GM10248 (cell line): ENCODE results near the gene SUPT20HL2.
"Not testable (repeated sequence)": the region's sequence is repeated elsewhere in the genome, so short reads cannot be mapped to it uniquely, and the experiment has no call there.

Experiments used
- CTCF ChIA-PET: fragments of 300-600 bp; sonication (Branson Sonifier 250); formaldehyde crosslinking; extraction: SDS; loops from one replicate; lab custom pipeline; 2021; ENCODE audit warnings: antibody characterized with exemption; lab: Yijun Ruan, JAX
- POLR2A ChIA-PET: fragments of 350-650 bp; sonication (Branson Sonifier 250); formaldehyde crosslinking; extraction: SDS; loops from one replicate; lab custom pipeline; 2020; ENCODE audit warnings: antibody characterized with exemption; lab: Yijun Ruan, JAX
- DNase-seq: peaks from one replicate; pipeline ENCODE4 v3.0.0; 2012; ENCODE audit errors: extremely low spot score
- CTCF ChIP-seq: IDR thresholded peaks from 2 replicates; pipeline ENCODE4 v1.5.1; 2012; ENCODE audit warnings: mild to moderate bottlenecking, low read depth; ENCODE audit errors: extremely low read depth, missing control alignments, control extremely low read depth

SUPT20HL2 gene

GRCh38 chrX:24332878-24333277, 19.0 kb upstream of the SUPT20HL2 start:
- CTCF ChIA-PET: no interaction called here
- DNase-seq: no peak
- TF ChIP-seq CTCF: no peak
- POLR2A ChIA-PET: no interaction called here

GRCh38 chrX:24325231-24325630, 11.4 kb upstream of the SUPT20HL2 start:
- CTCF ChIA-PET: no interaction called here
- no peak for DNase-seq
- TF ChIP-seq CTCF: no peak
- POLR2A ChIA-PET: no interaction called here

GRCh38 chrX:24321741-24322395, 8.0 kb upstream of the SUPT20HL2 start:
- POLR2A ChIA-PET: no interaction called here
- CTCF ChIA-PET: no interaction called here
- no peak for TF ChIP-seq CTCF
- DNase-seq: no peak

GRCh38 chrX:24317567-24317966, 3.7 kb upstream of the SUPT20HL2 start:
- POLR2A ChIA-PET: no interaction called here
- CTCF ChIA-PET: no interaction called here
- no peak for DNase-seq
- TF ChIP-seq CTCF: no peak

GRCh38 chrX:24316111-24316510, 2.2 kb upstream of the SUPT20HL2 start:
- TF ChIP-seq CTCF: no peak
- POLR2A ChIA-PET: no interaction called here
- CTCF ChIA-PET: no interaction called here
- DNase-seq: no peak

- POLR2A ChIA-PET, CTCF ChIA-PET, DNase-seq: not testable (repeated sequence)
Measured at GRCh38 chrX:24312249-24312607, 1.6 kb downstream of the SUPT20HL2 start.

- DNase-seq, POLR2A ChIA-PET, CTCF ChIA-PET: not testable (repeated sequence)
Measured at GRCh38 chrX:24311507-24312248, 2.2 kb downstream of the SUPT20HL2 start.

- POLR2A ChIA-PET, DNase-seq, CTCF ChIA-PET: not testable (repeated sequence)
Measured at GRCh38 chrX:24310916-24311315, 3.0 kb downstream of the SUPT20HL2 start.

GRCh38 chrX:24309580-24310374, 4.1 kb downstream of the SUPT20HL2 start:
- DNase-seq, POLR2A ChIA-PET, CTCF ChIA-PET: not testable (repeated sequence)

GRCh38 chrX:24308803-24309202, 5.1 kb downstream of the SUPT20HL2 start:
- DNase-seq, CTCF ChIA-PET, POLR2A ChIA-PET: not testable (repeated sequence)
